ENCODE data around the gene PDE6C. TPM values are rescaled to one million over a fixed set of nuclear protein-coding genes. Genes with fewer than 3 reads are reported as not detected.

The PDE6C gene
- total RNA-seq, 4 donors from 2014 or later: not detected

GRCh38 chr10:93608421-93608820 is 3.9 kb upstream of the PDE6C start:
- no peak overlapping the region for H3K4me3 ChIP-seq (ENCODE audit: low read depth, poor library complexity, severe bottlenecking)
- intact Hi-C loops (cut with DNase I; ENCODE audit: low total_unique reads): no loop called here
- no peak for TF ChIP-seq CTCF (IDR thresholded peaks at IDR 0.05)
- TF ChIP-seq POLR2A (IDR thresholded peaks at IDR 0.05): no peak
- 83 to 89% methylated on average over 3 of the region's 3 CpGs for WGBS, 2 donors
- no peak for DNase-seq (ENCODE audit: low spot score in 2 of 2)

GRCh38 chr10:93613126-93613525 is 789 bp downstream of the PDE6C start:
- no peak overlapping the region for H3K4me3 ChIP-seq (ENCODE audit: low read depth, poor library complexity, severe bottlenecking)
- intact Hi-C loops (cut with DNase I; ENCODE audit: low total_unique reads): no loop called here
- TF ChIP-seq POLR2A (IDR thresholded peaks at IDR 0.05): no peak
- no peak for TF ChIP-seq CTCF (IDR thresholded peaks at IDR 0.05)
- DNase-seq (ENCODE audit: low spot score in 2 of 2): no peak
- 79 to 82% methylated on average over 3 of the region's 3 CpGs for WGBS, 2 donors

- TF ChIP-seq CTCF (IDR thresholded peaks at IDR 0.05): no peak
- no peak for TF ChIP-seq POLR2A (IDR thresholded peaks at IDR 0.05)
- WGBS, 2 donors: 80 to 85% methylated on average over 7 of the region's 7 CpGs
- intact Hi-C loops (cut with DNase I; ENCODE audit: low total_unique reads): no loop called here
- no peak overlapping the region for H3K4me3 ChIP-seq (ENCODE audit: low read depth, poor library complexity, severe bottlenecking)
- DNase-seq (ENCODE audit: low spot score in 2 of 2): no peak
These were observed 1.9 kb downstream of the PDE6C start for GRCh38 chr10:93614101-93614825.

- TF ChIP-seq POLR2A (IDR thresholded peaks at IDR 0.05) (no peak), CTCF (IDR thresholded peaks at IDR 0.05) (no peak)
- intact Hi-C loops (cut with DNase I; ENCODE audit: low total_unique reads): no loop called here
- WGBS, 2 donors: 75% methylated on average over 9 of the region's 9 CpGs
These were observed 3.4 kb downstream of the PDE6C start for GRCh38 chr10:93615576-93616235.

GRCh38 chr10:93620925-93621324 is 8.6 kb downstream of the PDE6C start:
- no peak overlapping the region for H3K4me3 ChIP-seq (ENCODE audit: low read depth, poor library complexity, severe bottlenecking)
- DNase-seq (ENCODE audit: low spot score in 2 of 2): no peak
- TF ChIP-seq POLR2A (IDR thresholded peaks at IDR 0.05): no peak
- no peak for TF ChIP-seq CTCF (IDR thresholded peaks at IDR 0.05)
- intact Hi-C loops (cut with DNase I; ENCODE audit: low total_unique reads): no loop called here
- 77 to 80% methylated on average over 7 of the region's 7 CpGs for WGBS, 2 donors

More at GRCh38 chr10:93615576-93616235, 3.4 kb downstream of the PDE6C start:
- no peak for DNase-seq (ENCODE audit: low spot score in 2 of 2)
- no peak overlapping the region for H3K4me3 ChIP-seq (ENCODE audit: low read depth, poor library complexity, severe bottlenecking)

Data from lower leg skin (tissue), 4 donors.